ENCODE measurements around the gene SMYD3.

DNA sequence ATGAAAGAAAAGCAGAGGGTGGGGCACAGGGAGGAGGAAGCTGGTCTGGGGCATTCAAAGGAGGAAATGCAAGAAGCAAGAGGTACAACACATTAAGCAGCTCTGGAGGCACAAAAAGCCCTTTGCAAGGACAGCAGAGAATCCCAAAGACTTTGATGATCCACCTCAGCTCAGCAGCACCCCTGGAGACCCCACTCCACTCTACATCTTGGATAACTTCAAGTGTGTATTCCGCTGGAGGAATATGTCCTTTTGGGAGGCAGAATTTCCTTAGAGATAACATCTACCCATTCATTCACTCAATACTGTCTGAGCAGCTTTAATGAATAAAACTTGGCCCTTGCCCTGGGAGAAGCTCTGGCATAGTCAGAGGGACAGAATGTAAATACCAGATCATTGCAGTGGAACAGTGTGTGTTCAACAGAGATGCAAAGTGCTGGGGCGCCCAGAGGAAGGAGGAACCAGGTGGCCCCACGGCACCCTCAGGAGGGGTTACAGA lies 752.6 kb downstream of the SMYD3 start:
- TF ChIP-seq CTCF (IDR thresholded peaks at IDR 0.05) (no peak), POLR2A (IDR thresholded peaks at IDR 0.05) (no peak)
